ENCODE data around the gene TBC1D10A. TPM values are rescaled to one million over a fixed set of nuclear protein-coding genes. Genes with fewer than 3 reads are reported as not detected.

The TBC1D10A gene
- total RNA-seq (7.4 TPM), polyA plus RNA-seq (ENCODE audit: insufficient read depth in 1 of 8, insufficient read length in 8 of 8, low replicate concordance in 1 of 8) (10 to 100 TPM in 1 of 8 donors, 1 to 10 TPM in 7; 6.2 to 11.3 (median 8.5) TPM)
- long read RNA-seq, donor 1, partial matches to known transcripts: 0 of 2 reads
- long read RNA-seq, donor 1, other reads (novel, unspliced or antisense): 0 of 2 reads
- long read RNA-seq, donor 2: 0 reads
- long read RNA-seq, donor 3, transcript TBC1D10A-201 (9 exons, 2,077 nt): major isoform, 8 of 8 reads
- long read RNA-seq, donor 3, partial matches to known transcripts: 0 of 8 reads
- long read RNA-seq, donor 3, other reads (novel, unspliced or antisense): 0 of 8 reads
- long read RNA-seq, donor 4: 0 reads
- long read RNA-seq, donor 5, transcript TBC1D10A-201 (9 exons, 2,077 nt): major isoform, 12 of 12 reads
- long read RNA-seq, donor 5, partial matches to known transcripts: 0 of 12 reads
- long read RNA-seq, donor 5, other reads (novel, unspliced or antisense): 0 of 12 reads
- long read RNA-seq, donor 6, transcript TBC1D10A-201 (9 exons, 2,077 nt): major isoform, 6 of 6 reads
- long read RNA-seq, donor 6, partial matches to known transcripts: 0 of 6 reads
- long read RNA-seq, donor 6, other reads (novel, unspliced or antisense): 0 of 6 reads
- long read RNA-seq, donor 7, partial matches to known transcripts: 0 of 5 reads
- long read RNA-seq, donor 7, other reads (novel, unspliced or antisense): 0 of 5 reads
- long read RNA-seq, donor 8, partial matches to known transcripts: 0 of 4 reads
- long read RNA-seq, donor 8, other reads (novel, unspliced or antisense): 0 of 4 reads
- long read RNA-seq, donor 9, partial matches to known transcripts: 0 of 2 reads
- long read RNA-seq, donor 9, other reads (novel, unspliced or antisense): 0 of 2 reads
- long read RNA-seq, donor 10, partial matches to known transcripts: 0 of 2 reads
- long read RNA-seq, donor 10, other reads (novel, unspliced or antisense): 0 of 2 reads
- long read RNA-seq, donor 11, partial matches to known transcripts: 0 of 3 reads
- long read RNA-seq, donor 11, other reads (novel, unspliced or antisense): 0 of 3 reads

- H3K27ac ChIP-seq (ENCODE audit: low read length): peak within 1 kb of the TSS; percentile 51
- peak; percentile 95 for DNase-seq
- no peaks in the 10 kb centered on the region for H3K9me3 ChIP-seq (replicated peaks; ENCODE audit: control insufficient read depth, low read depth, low read length)
- peaks cover 29% of the 10 kb centered on the region for H3K4me1 ChIP-seq (ENCODE audit: control insufficient read depth, insufficient read depth, low read length)
- peak within 1 kb of the TSS; percentile 79 for H3K4me3 ChIP-seq (ENCODE audit: low read length)
- H3K27me3 ChIP-seq (ENCODE audit: control insufficient read depth, insufficient read depth, low read length): no peaks in the 10 kb centered on the region
- H3K36me3 ChIP-seq (ENCODE audit: control insufficient read depth, insufficient read depth, low read length): peaks cover 13% of the 10 kb centered on the region
- WGBS (ENCODE audit: insufficient coverage): under 1% methylated on average over 59 of the region's 69 CpGs
Measured at GRCh38 chr22:30326706-30327362, at the start of gene TBC1D10A. TSS of gene TBC1D10A (minus strand) at chr22:30326941. CDS start at chr22:30326881, 60 bp downstream.

- H3K4me1 ChIP-seq (ENCODE audit: control insufficient read depth, insufficient read depth, low read length): peaks cover 9% of the 10 kb centered on the region
- H3K36me3 ChIP-seq (ENCODE audit: control insufficient read depth, insufficient read depth, low read length): peaks cover 26% of the 10 kb centered on the region
- H3K27me3 ChIP-seq (ENCODE audit: control insufficient read depth, insufficient read depth, low read length): no peaks in the 10 kb centered on the region
- DNase-seq: no peak
- no peaks in the 10 kb centered on the region for H3K9me3 ChIP-seq (replicated peaks; ENCODE audit: control insufficient read depth, low read depth, low read length)
- H3K27ac ChIP-seq (ENCODE audit: low read length): no peak overlapping the region
- 87% methylated on average over 12 of the region's 13 CpGs for WGBS (ENCODE audit: insufficient coverage)
- no peak overlapping the region for H3K4me3 ChIP-seq (ENCODE audit: low read length)
Measured at GRCh38 chr22:30375312-30375849, 48.6 kb upstream of the TBC1D10A start.

- Histone ChIP-seq H3K36me3 (ENCODE audit: control insufficient read depth, insufficient read depth, low read length) (peaks cover 12% of the 10 kb centered on the region), H3K4me3 (ENCODE audit: low read length) (no peak overlapping the region), H3K4me1 (ENCODE audit: control insufficient read depth, insufficient read depth, low read length) (peaks cover 12% of the 10 kb centered on the region), H3K9me3 (replicated peaks; ENCODE audit: control insufficient read depth, low read depth, low read length) (no peaks in the 10 kb centered on the region), H3K27ac (ENCODE audit: low read length) (no peak overlapping the region), H3K27me3 (ENCODE audit: control insufficient read depth, insufficient read depth, low read length) (no peaks in the 10 kb centered on the region)
- 67% methylated on average over 29 of the region's 33 CpGs for WGBS (ENCODE audit: insufficient coverage)
- no peak for DNase-seq
Measured at GRCh38 chr22:30373331-30374325, 46.9 kb upstream of the TBC1D10A start.

GRCh38 chr22:30372915-30373314 is 46.2 kb upstream of the TBC1D10A start:
- H3K4me1 ChIP-seq (ENCODE audit: control insufficient read depth, insufficient read depth, low read length): peaks cover 12% of the 10 kb centered on the region
- no peak overlapping the region for H3K27ac ChIP-seq (ENCODE audit: low read length)
- H3K4me3 ChIP-seq (ENCODE audit: low read length): no peak overlapping the region
- peaks cover 10% of the 10 kb centered on the region for H3K36me3 ChIP-seq (ENCODE audit: control insufficient read depth, insufficient read depth, low read length)
- H3K27me3 ChIP-seq (ENCODE audit: control insufficient read depth, insufficient read depth, low read length): no peaks in the 10 kb centered on the region
- no peak for DNase-seq
- H3K9me3 ChIP-seq (replicated peaks; ENCODE audit: control insufficient read depth, low read depth, low read length): no peaks in the 10 kb centered on the region
- 40% methylated on average over 2 of the region's 8 CpGs for WGBS (ENCODE audit: insufficient coverage)

- Histone ChIP-seq H3K27me3 (ENCODE audit: control insufficient read depth, insufficient read depth, low read length) (no peaks in the 10 kb centered on the region), H3K9me3 (replicated peaks; ENCODE audit: control insufficient read depth, low read depth, low read length) (no peaks in the 10 kb centered on the region), H3K36me3 (ENCODE audit: control insufficient read depth, insufficient read depth, low read length) (peaks cover under 1% of the 10 kb centered on the region), H3K4me1 (ENCODE audit: control insufficient read depth, insufficient read depth, low read length) (peaks cover 12% of the 10 kb centered on the region), H3K4me3 (ENCODE audit: low read length) (no peak overlapping the region), H3K27ac (ENCODE audit: low read length) (no peak overlapping the region)
- DNase-seq: no peak
- 80% methylated on average over 11 of the region's 13 CpGs for WGBS (ENCODE audit: insufficient coverage)
Measured at GRCh38 chr22:30371981-30372380, 45.2 kb upstream of the TBC1D10A start.

GRCh38 chr22:30371321-30371720 is 44.6 kb upstream of the TBC1D10A start:
- no peak for DNase-seq
- H3K4me1 ChIP-seq (ENCODE audit: control insufficient read depth, insufficient read depth, low read length): peaks cover 12% of the 10 kb centered on the region
- no peaks in the 10 kb centered on the region for H3K36me3 ChIP-seq (ENCODE audit: control insufficient read depth, insufficient read depth, low read length)
- H3K27me3 ChIP-seq (ENCODE audit: control insufficient read depth, insufficient read depth, low read length): no peaks in the 10 kb centered on the region
- H3K27ac ChIP-seq (ENCODE audit: low read length): no peak overlapping the region
- WGBS (ENCODE audit: insufficient coverage): 85% methylated on average over 9 of the region's 9 CpGs
- H3K4me3 ChIP-seq (ENCODE audit: low read length): no peak overlapping the region
- no peaks in the 10 kb centered on the region for H3K9me3 ChIP-seq (replicated peaks; ENCODE audit: control insufficient read depth, low read depth, low read length)

GRCh38 chr22:30370641-30371230 is 44.0 kb upstream of the TBC1D10A start:
- Histone ChIP-seq H3K36me3 (ENCODE audit: control insufficient read depth, insufficient read depth, low read length) (no peaks in the 10 kb centered on the region), H3K9me3 (replicated peaks; ENCODE audit: control insufficient read depth, low read depth, low read length) (no peaks in the 10 kb centered on the region), H3K4me3 (ENCODE audit: low read length) (no peak overlapping the region), H3K27me3 (ENCODE audit: control insufficient read depth, insufficient read depth, low read length) (no peaks in the 10 kb centered on the region), H3K4me1 (ENCODE audit: control insufficient read depth, insufficient read depth, low read length) (peaks cover 12% of the 10 kb centered on the region), H3K27ac (ENCODE audit: low read length) (no peak overlapping the region)
- WGBS (ENCODE audit: insufficient coverage): 71% methylated on average over 16 of the region's 19 CpGs
- DNase-seq: no peak

GRCh38 chr22:30368420-30368819 is 41.7 kb upstream of the TBC1D10A start:
- no peaks in the 10 kb centered on the region for H3K36me3 ChIP-seq (ENCODE audit: control insufficient read depth, insufficient read depth, low read length)
- DNase-seq: no peak
- H3K27ac ChIP-seq (ENCODE audit: low read length): no peak overlapping the region
- H3K9me3 ChIP-seq (replicated peaks; ENCODE audit: control insufficient read depth, low read depth, low read length): no peaks in the 10 kb centered on the region
- H3K27me3 ChIP-seq (ENCODE audit: control insufficient read depth, insufficient read depth, low read length): no peaks in the 10 kb centered on the region
- no peak overlapping the region for H3K4me3 ChIP-seq (ENCODE audit: low read length)
- H3K4me1 ChIP-seq (ENCODE audit: control insufficient read depth, insufficient read depth, low read length): peaks cover 9% of the 10 kb centered on the region
- 90% methylated on average over 8 of the region's 9 CpGs for WGBS (ENCODE audit: insufficient coverage)

Data from muscle of leg (tissue), 16 donors.